NT2/D1 (cell line): Measurements from ENCODE around the gene PPP2R3A.

Experiments used
- SUZ12 ChIP-seq: IDR thresholded peaks from 2 replicates; pipeline ENCODE4 v1.6.1; 2011; ENCODE audit not compliant: insufficient read length, insufficient read depth; ENCODE audit errors: extremely low read depth
- YY1 ChIP-seq: IDR thresholded peaks from 2 replicates; pipeline ENCODE4 v1.6.1; 2011; ENCODE audit not compliant: insufficient read length, insufficient read depth
- ZNF274 ChIP-seq: IDR thresholded peaks from 2 replicates; pipeline ENCODE4 v1.6.1; 2011; ENCODE audit warnings: mild to moderate bottlenecking, low read depth, low read length

- TF ChIP-seq ZNF274 (no peak), YY1 (no peak), SUZ12 (no peak)
Measured at GRCh38 chr3:136067211-136067610, 101.7 kb downstream of the PPP2R3A start.
